IMR-90 (cell line): ENCODE results near the gene MOB3B. TPM values are rescaled to one million over a fixed set of nuclear protein-coding genes. Genes with fewer than 3 reads are reported as not detected.

Experiments
- ATAC-seq: fragments of 200-7000 bp; cut with Tn5 transposase; 2 replicates; pipeline ENCODE4 v1.9.1; 2020; ENCODE audit warnings: low read depth, mild to moderate bottlenecking, moderate library complexity
- BruUV-seq: library from RNA; stranded (reverse); fragments of 400-500 nt; replicated peaks from 2 replicates; lab custom pipeline; 2021; lab: Mats Ljungman, UMichigan
- CTCF ChIA-PET: fragments of 300-600 bp; formaldehyde crosslinking; extraction: SDS; loops from one replicate; lab custom pipeline; 2021; ENCODE audit warnings: antibody characterized with exemption; lab: Yijun Ruan, JAX
- POLR2A ChIA-PET: fragments of 300-600 bp; sonication (Branson Sonifier 250); formaldehyde crosslinking; loops from one replicate; lab custom pipeline; 2022; ENCODE audit warnings: antibody characterized with exemption; ENCODE audit not compliant: unreplicated experiment; lab: Charles Lee
- DNase-seq: peaks from one replicate; pipeline ENCODE4 v3.0.0; 2013
- H2AFZ ChIP-seq: replicated peaks from 2 replicates; pipeline ENCODE3; 2013; ENCODE audit warnings: low read length, mild to moderate bottlenecking; ENCODE audit not compliant: poor library complexity
- H2AK5ac ChIP-seq: 2 replicates; pipeline ENCODE4 v1.6.1; 2013; ENCODE audit warnings: low read depth, low read length, inconsistent platforms
- H2AK9ac ChIP-seq: replicated peaks from 2 replicates; pipeline ENCODE3; 2013; ENCODE audit warnings: mild to moderate bottlenecking, low read depth, low read length, moderate library complexity; ENCODE audit not compliant: poor library complexity
- H2BK120ac ChIP-seq: 2 replicates; pipeline ENCODE4 v1.6.1; 2013; ENCODE audit warnings: low read depth, low read length, inconsistent platforms
- H2BK15ac ChIP-seq: 3 replicates; pipeline ENCODE4 v1.6.1; 2013; ENCODE audit warnings: low read depth, low read length, inconsistent platforms
- H2BK20ac ChIP-seq: 2 replicates; pipeline ENCODE4 v1.6.1; 2013; ENCODE audit warnings: low read depth, mild to moderate bottlenecking, inconsistent platforms, low read length, moderate library complexity
- H2BK5ac ChIP-seq: 2 replicates; pipeline ENCODE4 v1.6.1; 2013; ENCODE audit warnings: mild to moderate bottlenecking, low read depth, low read length, inconsistent platforms; ENCODE audit not compliant: poor library complexity, severe bottlenecking
- H3K14ac ChIP-seq: replicated peaks from 2 replicates; pipeline ENCODE4 v1.6.1; 2013; ENCODE audit warnings: low read depth, low read length, inconsistent platforms
- H3K18ac ChIP-seq: 2 replicates; pipeline ENCODE4 v1.6.1; 2013; ENCODE audit warnings: low read depth, low read length, control low read depth
- H3K23ac ChIP-seq: 2 replicates; pipeline ENCODE4 v1.6.1; 2013; ENCODE audit warnings: low read depth, low read length, inconsistent platforms
- H3K27ac ChIP-seq: 2 replicates; pipeline ENCODE4 v1.5.1; 2013; ENCODE audit warnings: mild to moderate bottlenecking, control low read depth, low read length; ENCODE audit not compliant: insufficient read depth
- H3K27me3 ChIP-seq: 2 replicates; pipeline ENCODE4 v1.6.1; 2013; ENCODE audit warnings: low read length; ENCODE audit not compliant: control insufficient read depth, insufficient read depth
- H3K36me3 ChIP-seq: 2 replicates; pipeline ENCODE4 v1.6.1; 2013; ENCODE audit warnings: low read length, mixed read lengths; ENCODE audit not compliant: control insufficient read depth, insufficient read depth
- H3K4ac ChIP-seq: 2 replicates; pipeline ENCODE4 v1.6.1; 2013; ENCODE audit warnings: low read depth, low read length, inconsistent platforms
- H3K4me1 ChIP-seq: 2 replicates; pipeline ENCODE4 v1.6.1; 2013; ENCODE audit warnings: low read length, mixed read lengths; ENCODE audit not compliant: control insufficient read depth, insufficient read depth
- H3K4me2 ChIP-seq: 2 replicates; pipeline ENCODE4 v1.6.1; 2013; ENCODE audit warnings: low read depth, mild to moderate bottlenecking, control low read depth, low read length, moderate library complexity
- H3K4me3 ChIP-seq: 2 replicates; pipeline ENCODE4 v1.5.1; 2013; ENCODE audit warnings: low read depth, mild to moderate bottlenecking, control low read depth, low read length, moderate library complexity; ENCODE audit not compliant: insufficient read depth
- H3K56ac ChIP-seq: 2 replicates; pipeline ENCODE4 v1.6.1; 2013; ENCODE audit warnings: low read length, inconsistent platforms; ENCODE audit not compliant: insufficient read depth; ENCODE audit errors: extremely low read depth
- H3K79me1 ChIP-seq, 2 experiments: 2 replicates each; pipeline ENCODE4 v1.6.1; 2013; ENCODE audit warnings: low read length in 2 of 2, inconsistent platforms in 1 of 2, low read depth in 1 of 2
- H3K9ac ChIP-seq: 2 replicates; pipeline ENCODE4 v1.6.1; 2013; ENCODE audit warnings: low read depth, low read length, control low read depth
- H3K9me1 ChIP-seq: 2 replicates; pipeline ENCODE4 v1.6.1; 2013; ENCODE audit warnings: low read length, inconsistent platforms; ENCODE audit not compliant: insufficient read depth
- H3K9me3 ChIP-seq: 2 replicates; pipeline ENCODE4 v1.6.1; 2013; ENCODE audit warnings: low read length; ENCODE audit not compliant: control insufficient read depth, insufficient read depth
- H4K20me1 ChIP-seq: 2 replicates; pipeline ENCODE4 v1.6.1; 2013; ENCODE audit warnings: low read length, inconsistent platforms; ENCODE audit not compliant: insufficient read depth
- H4K5ac ChIP-seq: 2 replicates; pipeline ENCODE4 v1.6.1; 2013; ENCODE audit warnings: mild to moderate bottlenecking, low read depth, low read length, control low read depth
- H4K8ac ChIP-seq, 2 experiments: 2 replicates each; pipeline ENCODE4 v1.6.1; 2013; ENCODE audit warnings: low read depth in 2 of 2, low read length in 2 of 2, control low read depth in 1 of 2, inconsistent platforms in 1 of 2
- H4K91ac ChIP-seq: 2 replicates; pipeline ENCODE4 v1.6.1; 2013; ENCODE audit warnings: low read depth, low read length, inconsistent platforms; ENCODE audit not compliant: insufficient read depth
- BHLHE40 ChIP-seq: fragments of 150-350 bp; IDR thresholded peaks from 2 replicates; pipeline ENCODE4 v1.6.1; 2016; ENCODE audit warnings: mild to moderate bottlenecking, low read depth, low read length
- CEBPB ChIP-seq: IDR thresholded peaks from 2 replicates; pipeline ENCODE4 v1.6.1; 2012; ENCODE audit warnings: low read depth, low read length, improper control_type of control experiment
- CHD1 ChIP-seq: IDR thresholded peaks from 2 replicates; pipeline ENCODE4 v1.6.1; 2012; ENCODE audit warnings: low read depth, low read length, improper control_type of control experiment
- CTCF ChIP-seq: conservative IDR thresholded peaks from 2 replicates; pipeline ENCODE4 v1.5.1; 2012; ENCODE audit warnings: mild to moderate bottlenecking, low read depth, low read length, improper control_type of control experiment
- FOS ChIP-seq: fragments of 150-350 bp; IDR thresholded peaks from 2 replicates; pipeline ENCODE4 v1.6.1; 2016; ENCODE audit warnings: low read depth, low read length
- MAFK ChIP-seq: IDR thresholded peaks from 2 replicates; pipeline ENCODE4 v1.6.1; 2012; ENCODE audit warnings: low read depth, low read length, improper control_type of control experiment
- MAZ ChIP-seq: IDR thresholded peaks from 2 replicates; pipeline ENCODE4 v1.6.1; 2012; ENCODE audit warnings: low read depth, mild to moderate bottlenecking, low read length, improper control_type of control experiment, moderate library complexity, borderline replicate concordance
- MXI1 ChIP-seq: IDR thresholded peaks from 2 replicates; pipeline ENCODE4 v1.6.1; 2012; ENCODE audit warnings: low read depth, mild to moderate bottlenecking, low read length, moderate library complexity, borderline replicate concordance
- NFE2L2 ChIP-seq: fragments of 150-350 bp; IDR thresholded peaks from 2 replicates; pipeline ENCODE4 v1.6.1; 2016; ENCODE audit warnings: low read depth, mild to moderate bottlenecking, low read length
- POLR2A ChIP-seq: IDR thresholded peaks from 2 replicates; pipeline ENCODE4 v1.6.1; 2012; ENCODE audit warnings: mild to moderate bottlenecking, low read depth, low read length
- RAD21 ChIP-seq: IDR thresholded peaks from 2 replicates; pipeline ENCODE4 v1.6.1; 2012; ENCODE audit warnings: low read length, improper control_type of control experiment
- RCOR1 ChIP-seq: IDR thresholded peaks from 2 replicates; pipeline ENCODE4 v1.6.1; 2012; ENCODE audit warnings: mild to moderate bottlenecking, low read length, improper control_type of control experiment; ENCODE audit not compliant: insufficient replicate concordance
- RFX5 ChIP-seq: IDR thresholded peaks from 2 replicates; pipeline ENCODE4 v1.8.0; 2012; ENCODE audit warnings: low read depth, mild to moderate bottlenecking, low read length, moderate library complexity
- SMC3 ChIP-seq: fragments of 150-350 bp; IDR thresholded peaks from 2 replicates; pipeline ENCODE4 v1.6.1; 2016; ENCODE audit warnings: low read depth, mild to moderate bottlenecking, antibody characterized with exemption, low read length, moderate library complexity
- WGBS, 2 experiments: methylation state at CpG; one replicate each; pipeline versions ENCODE4 v1.1.5 to v1.1.7; 2013; ENCODE audit warnings: missing lambda C conversion rate in 2 of 2; ENCODE audit not compliant: insufficient read length in 1 of 2; ENCODE audit errors: extremely low coverage in 2 of 2; 5-methylcytosine and 5-hydroxymethylcytosine counted together
- dilution Hi-C: fragments of 300-500 bp; cut with HindIII; formaldehyde crosslinking; loops from one replicate; pipeline ENCODE4 v1.14.3; 2018; ENCODE audit warnings: low sequenced_read_pairs; ENCODE audit not compliant: unreplicated experiment
- in situ Hi-C: fragments of 300-500 bp; cut with MboI; formaldehyde crosslinking; loops from 3 replicates; pipeline ENCODE4 v1.14.3; 2019; ENCODE audit warnings: low sequenced_read_pairs, inconsistent platforms, mixed read lengths
- intact Hi-C: fragments of 100-400 bp; cut with micrococcal nuclease; formaldehyde crosslinking; loops from 2 replicates; pipeline ENCODE4 v1.10.0; 2022
- polyA plus RNA-seq, 3 experiments: library from polyadenylated mRNA; depleted of rRNA; stranded (reverse); fragments of >200 nt; gene quantifications; 2 replicates each; pipeline ENCODE4 v1.2.3, GENCODE V29; 2012; ENCODE audit warnings: low replicate concordance in 1 of 3
- total RNA-seq: library from RNA; depleted of rRNA; stranded (reverse); fragments of >200 nt; gene quantifications from 2 replicates; pipeline ENCODE4 v1.2.3, GENCODE V29; 2012
- TF ChIP-seq, protein P1 (sequence below): fragments of 150-350 bp; IDR thresholded peaks from 2 replicates; pipeline ENCODE4 v1.6.1; 2017; ENCODE audit warnings: mild to moderate bottlenecking, antibody characterized with exemption, low read length, low read depth
- TF ChIP-seq, protein P2 (sequence below): fragments of 150-350 bp; IDR thresholded peaks from 2 replicates; pipeline ENCODE4 v1.6.1; 2016; ENCODE audit warnings: low read depth, mild to moderate bottlenecking, low read length, moderate library complexity, borderline replicate concordance

MOB3B gene
- total and polyA plus RNA-seq, 2 of the 4 experiments (the other 2 are of a cell fraction): under 0.01 to 0.02 TPM

GRCh38 chr9:27482709-27483108 is 46.9 kb downstream of the MOB3B start:
- no peak overlapping the region for H3K23ac ChIP-seq
- no peak overlapping the region for H3K4me3 ChIP-seq
- H2AFZ ChIP-seq: no peak overlapping the region
- TF ChIP-seq, protein P1, sequence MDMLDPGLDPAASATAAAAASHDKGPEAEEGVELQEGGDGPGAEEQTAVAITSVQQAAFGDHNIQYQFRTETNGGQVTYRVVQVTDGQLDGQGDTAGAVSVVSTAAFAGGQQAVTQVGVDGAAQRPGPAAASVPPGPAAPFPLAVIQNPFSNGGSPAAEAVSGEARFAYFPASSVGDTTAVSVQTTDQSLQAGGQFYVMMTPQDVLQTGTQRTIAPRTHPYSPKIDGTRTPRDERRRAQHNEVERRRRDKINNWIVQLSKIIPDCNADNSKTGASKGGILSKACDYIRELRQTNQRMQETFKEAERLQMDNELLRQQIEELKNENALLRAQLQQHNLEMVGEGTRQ: no peak
- TF ChIP-seq NFE2L2: no peak
- TF ChIP-seq CEBPB: no peak
- no peak for TF ChIP-seq POLR2A
- TF ChIP-seq RFX5: no peak
- no peak for TF ChIP-seq CHD1
- TF ChIP-seq MAZ: no peak
- TF ChIP-seq, protein P2, sequence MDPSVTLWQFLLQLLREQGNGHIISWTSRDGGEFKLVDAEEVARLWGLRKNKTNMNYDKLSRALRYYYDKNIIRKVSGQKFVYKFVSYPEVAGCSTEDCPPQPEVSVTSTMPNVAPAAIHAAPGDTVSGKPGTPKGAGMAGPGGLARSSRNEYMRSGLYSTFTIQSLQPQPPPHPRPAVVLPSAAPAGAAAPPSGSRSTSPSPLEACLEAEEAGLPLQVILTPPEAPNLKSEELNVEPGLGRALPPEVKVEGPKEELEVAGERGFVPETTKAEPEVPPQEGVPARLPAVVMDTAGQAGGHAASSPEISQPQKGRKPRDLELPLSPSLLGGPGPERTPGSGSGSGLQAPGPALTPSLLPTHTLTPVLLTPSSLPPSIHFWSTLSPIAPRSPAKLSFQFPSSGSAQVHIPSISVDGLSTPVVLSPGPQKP: no peak
- TF ChIP-seq RCOR1: no peak
- TF ChIP-seq FOS: no peak
- no peak for TF ChIP-seq CTCF
- no peak for TF ChIP-seq BHLHE40
- TF ChIP-seq RAD21: no peak
- no peak for TF ChIP-seq MAFK
- TF ChIP-seq MXI1: no peak
- TF ChIP-seq SMC3: no peak
- H3K79me1 ChIP-seq: no peaks in the 10 kb centered on the region
- intact Hi-C loops (no loop called here), in situ Hi-C loops (no loop called here), dilution Hi-C loops (no loop called here)
- no peak overlapping the region for H3K4me2 ChIP-seq
- H3K4ac ChIP-seq: no peak overlapping the region
- no peak overlapping the region for H2AK5ac ChIP-seq
- H3K4me1 ChIP-seq: no peaks in the 10 kb centered on the region
- no peak overlapping the region for H3K9ac ChIP-seq
- DNase-seq: no peak
- no peaks in the 10 kb centered on the region for H3K36me3 ChIP-seq
- no peak overlapping the region for H2BK15ac ChIP-seq
- H3K27me3 ChIP-seq: no peaks in the 10 kb centered on the region
- no peak overlapping the region for H3K18ac ChIP-seq
- H4K5ac ChIP-seq: no peak overlapping the region
- no peaks in the 10 kb centered on the region for H3K9me1 ChIP-seq
- no peaks in the 10 kb centered on the region for H3K9me3 ChIP-seq
- BruUV-seq: no TSS peak
- H3K27ac ChIP-seq: no peak overlapping the region
- H2BK20ac ChIP-seq: no peak overlapping the region
- no peak overlapping the region for H2AK9ac ChIP-seq
- no peak overlapping the region for H4K8ac ChIP-seq
- H3K14ac ChIP-seq: no peak overlapping the region
- no peak overlapping the region for H3K56ac ChIP-seq
- no peak overlapping the region for H2BK5ac ChIP-seq
- no peak overlapping the region for H2BK120ac ChIP-seq
- WGBS, 2 experiments: 33% methylated on average over 1 of the region's 2 CpGs; no CpG with 5 or more reads in 1 of the 2 experiments
- ChIA-PET CTCF (no interaction called here), POLR2A (no interaction called here)
- no peaks in the 10 kb centered on the region for H4K20me1 ChIP-seq
- H4K91ac ChIP-seq: no peak overlapping the region
- ATAC-seq: no peak
